Smooth muscle cell (in vitro differentiated cells): ENCODE data around the gene KRTAP20-1. TPM values are rescaled to one million over a fixed set of nuclear protein-coding genes. Genes with fewer than 3 reads are reported as not detected.

Source experiments
- DNase-seq: peaks from one replicate; lab custom pipeline; 2025; ENCODE audit not compliant: unreplicated experiment; lab: John Stamatoyannopoulos, UW
- H2AFZ ChIP-seq: fragments of 200-600 bp; sonication (generic); 2 replicates; pipeline ENCODE4 v1.6.0; 2016; ENCODE audit warnings: antibody characterized with exemption, low read depth, mild to moderate bottlenecking
- H3F3A ChIP-seq: fragments of 200-600 bp; sonication (generic); 2 replicates; pipeline ENCODE4 v1.6.0; 2017; ENCODE audit warnings: antibody characterized with exemption, low read depth
- H3K27ac ChIP-seq: fragments of 200-600 bp; sonication (generic); 2 replicates; pipeline ENCODE4 v1.5.1; 2016; ENCODE audit warnings: low read depth, mild to moderate bottlenecking
- H3K27me3 ChIP-seq: fragments of 200-600 bp; sonication (generic); 2 replicates; pipeline ENCODE4 v1.6.1; 2016; ENCODE audit warnings: low read depth, mild to moderate bottlenecking
- H3K36me3 ChIP-seq: fragments of 200-600 bp; sonication (generic); 2 replicates; pipeline ENCODE4 v1.5.1; 2016; ENCODE audit warnings: low read depth
- H3K4me1 ChIP-seq: fragments of 200-600 bp; sonication (generic); 2 replicates; pipeline ENCODE4 v1.5.1; 2016; ENCODE audit warnings: low read depth
- H3K4me2 ChIP-seq: fragments of 200-600 bp; sonication (generic); 2 replicates; pipeline ENCODE4 v1.6.0; 2016; ENCODE audit warnings: mild to moderate bottlenecking
- H3K4me3 ChIP-seq: fragments of 200-600 bp; sonication (generic); 2 replicates; pipeline ENCODE4 v1.5.1; 2016; ENCODE audit warnings: mild to moderate bottlenecking
- H3K79me2 ChIP-seq: fragments of 200-600 bp; sonication (generic); 2 replicates; pipeline ENCODE4 v1.6.0; 2016; ENCODE audit warnings: low read depth, mild to moderate bottlenecking
- H3K9ac ChIP-seq: fragments of 200-600 bp; sonication (generic); 2 replicates; pipeline ENCODE4 v1.6.0; 2016; ENCODE audit warnings: low read depth
- H3K9me3 ChIP-seq: fragments of 200-600 bp; sonication (generic); replicated peaks from 2 replicates; pipeline ENCODE4 v1.5.1; 2016; ENCODE audit warnings: low read depth
- H4K20me1 ChIP-seq: fragments of 200-600 bp; sonication (generic); 2 replicates; pipeline ENCODE4 v1.6.0; 2016; ENCODE audit warnings: low read depth
- CTCF ChIP-seq: fragments of 200-600 bp; sonication (generic); IDR thresholded peaks from 2 replicates; pipeline ENCODE4 v1.5.1; 2017; ENCODE audit warnings: borderline replicate concordance, mild to moderate bottlenecking, antibody characterized with exemption; ENCODE audit not compliant: insufficient read depth, poor library complexity, severe bottlenecking
- WGBS: methylation state at CpG from one replicate; pipeline ENCODE4 v1.1.7; 2016; ENCODE audit warnings: low lambda C conversion rate; 5-methylcytosine and 5-hydroxymethylcytosine counted together
- polyA plus RNA-seq: library from polyadenylated mRNA; unstranded; fragments of >200 nt; fragmentation: Nextera tagmentation; extraction: Ambion mirVana; gene quantifications from 2 replicates; pipeline ENCODE4 v1.2.1, GENCODE V29; 2016
- total RNA-seq: library from RNA; depleted of rRNA; stranded (reverse); fragments of >200 nt; gene quantifications from 2 replicates; pipeline ENCODE4 v1.2.3, GENCODE V29; 2014

Gene KRTAP20-1
- total and polyA plus RNA-seq, 2 experiments from 2014 or later = not detected

GRCh38 chr21:30634906-30635305, 18.7 kb downstream of the KRTAP20-1 start, which contains the start of gene KRTAP20-2:
KRTAP20-2 (plus strand) TSS chr21:30635206; CDS start chr21:30635264, 58 bp downstream.
- Histone ChIP-seq H3F3A (no peaks in the 10 kb centered on the region), H3K79me2 (no peaks in the 10 kb centered on the region), H3K9me3 (no peaks in the 10 kb centered on the region), H3K9ac (no peak within 1 kb of the TSS), H3K27ac (no peak within 1 kb of the TSS), H2AFZ (no peak within 1 kb of the TSS), H3K4me2 (no peak within 1 kb of the TSS), H3K36me3 (no peaks in the 10 kb centered on the region), H3K4me1 (no peaks in the 10 kb centered on the region), H3K4me3 (no peak within 1 kb of the TSS), H3K27me3 (no peaks in the 10 kb centered on the region), H4K20me1 (no peaks in the 10 kb centered on the region)
- 92% methylated on average over 1 of the region's 1 CpG for WGBS
- no peak for TF ChIP-seq CTCF
- no peak for DNase-seq

GRCh38 chr21:30638686-30639085, 22.5 kb downstream of the KRTAP20-1 start:
- TF ChIP-seq CTCF = no peak
- 83% methylated on average over 3 of the region's 3 CpGs for WGBS
- H3K9ac ChIP-seq = no peak overlapping the region

GRCh38 chr21:30642564-30642963, 26.3 kb downstream of the KRTAP20-1 start, which contains the start of gene KRTAP20-3:
KRTAP20-3 (plus strand) TSS chr21:30642864.
- Histone ChIP-seq H2AFZ (no peak within 1 kb of the TSS), H4K20me1 (no peaks in the 10 kb centered on the region), H3K4me3 (no peak within 1 kb of the TSS), H3K36me3 (no peaks in the 10 kb centered on the region), H3K9me3 (no peaks in the 10 kb centered on the region), H3K9ac (no peak within 1 kb of the TSS), H3K27ac (no peak within 1 kb of the TSS), H3K27me3 (no peaks in the 10 kb centered on the region), H3K4me1 (no peaks in the 10 kb centered on the region), H3F3A (no peaks in the 10 kb centered on the region), H3K4me2 (no peak within 1 kb of the TSS), H3K79me2 (no peaks in the 10 kb centered on the region)
- no peak for DNase-seq
- 94% methylated on average over 2 of the region's 2 CpGs for WGBS
- no peak for TF ChIP-seq CTCF

More at GRCh38 chr21:30638686-30639085, 22.5 kb downstream of the KRTAP20-1 start:
- no peak overlapping the region for H3K4me3 ChIP-seq
- H2AFZ ChIP-seq = no peak overlapping the region
- no peaks in the 10 kb centered on the region for H3F3A ChIP-seq
- no peak overlapping the region for H3K27ac ChIP-seq
- no peak for DNase-seq
- no peaks in the 10 kb centered on the region for H3K9me3 ChIP-seq
- no peaks in the 10 kb centered on the region for H3K36me3 ChIP-seq
- H4K20me1 ChIP-seq = no peaks in the 10 kb centered on the region
- no peaks in the 10 kb centered on the region for H3K4me1 ChIP-seq
- H3K79me2 ChIP-seq = no peaks in the 10 kb centered on the region
- H3K4me2 ChIP-seq = no peak overlapping the region
- no peaks in the 10 kb centered on the region for H3K27me3 ChIP-seq

- no peaks in the 10 kb centered on the region for H4K20me1 ChIP-seq
- H3K9ac ChIP-seq = no peak overlapping the region
- no peaks in the 10 kb centered on the region for H3K79me2 ChIP-seq
- H3K4me3 ChIP-seq = no peak overlapping the region
- H3K4me1 ChIP-seq = no peaks in the 10 kb centered on the region
- H3K9me3 ChIP-seq = no peaks in the 10 kb centered on the region
- no peaks in the 10 kb centered on the region for H3K36me3 ChIP-seq
- H3F3A ChIP-seq = no peaks in the 10 kb centered on the region
- H3K27ac ChIP-seq = no peak overlapping the region
- TF ChIP-seq CTCF = no peak
- no peak for DNase-seq
- no peaks in the 10 kb centered on the region for H3K27me3 ChIP-seq
- no peak overlapping the region for H2AFZ ChIP-seq
- no peak overlapping the region for H3K4me2 ChIP-seq
- 80% methylated on average over 1 of the region's 1 CpG for WGBS
Observed at GRCh38 chr21:30646904-30647414, 30.7 kb downstream of the KRTAP20-1 start.
